ENCODE results near the gene KIF18B.

Gene KIF18B

DNA sequence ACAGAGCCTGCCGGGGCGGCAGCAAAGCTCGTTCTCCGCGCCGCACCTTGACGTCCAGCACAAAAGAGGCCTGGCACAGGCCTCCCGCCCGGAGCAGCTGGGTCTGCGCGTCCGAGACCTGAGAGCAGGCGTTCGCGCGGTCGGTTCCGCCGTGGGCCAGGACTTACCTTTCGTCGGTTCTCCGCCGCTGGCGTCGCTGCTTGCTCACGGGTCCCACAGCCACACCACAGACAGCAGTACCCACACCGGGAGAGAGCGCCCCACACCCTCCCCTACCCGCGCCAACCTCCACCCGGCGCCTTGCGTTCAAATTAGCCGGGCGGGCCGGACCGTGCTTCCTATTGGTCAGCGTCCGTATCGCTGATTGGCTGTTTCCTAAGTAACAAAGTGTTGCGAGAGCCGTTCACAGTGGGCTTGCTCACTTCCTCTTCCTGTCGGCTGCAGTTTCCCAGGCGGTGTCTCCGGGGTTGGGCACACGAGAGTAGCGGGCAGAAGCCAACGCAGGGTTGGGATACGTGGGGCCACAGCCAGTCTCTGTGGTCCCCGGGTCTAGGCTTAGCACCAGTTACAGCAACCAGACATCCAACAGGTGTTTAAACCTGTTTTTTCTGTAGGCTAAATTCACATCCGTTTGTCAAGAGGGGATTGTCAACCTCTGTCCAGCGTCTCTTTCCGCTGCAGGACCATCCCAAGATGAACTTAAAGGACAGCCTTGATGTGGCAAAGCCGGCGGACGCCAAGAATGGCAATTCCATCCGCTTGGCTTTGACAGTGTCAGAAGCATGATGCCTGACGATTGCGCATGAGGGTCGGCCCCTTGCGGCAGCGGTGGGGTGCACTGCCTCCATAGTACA lies at the start of gene KIF18B:
TSS of gene KIF18B (minus strand) at position 313 of the 854 bp plus-strand sequence. CDS start 11,429 bp downstream, outside the sequence.
- peak; percentile 93 for DNase-seq

DNA sequence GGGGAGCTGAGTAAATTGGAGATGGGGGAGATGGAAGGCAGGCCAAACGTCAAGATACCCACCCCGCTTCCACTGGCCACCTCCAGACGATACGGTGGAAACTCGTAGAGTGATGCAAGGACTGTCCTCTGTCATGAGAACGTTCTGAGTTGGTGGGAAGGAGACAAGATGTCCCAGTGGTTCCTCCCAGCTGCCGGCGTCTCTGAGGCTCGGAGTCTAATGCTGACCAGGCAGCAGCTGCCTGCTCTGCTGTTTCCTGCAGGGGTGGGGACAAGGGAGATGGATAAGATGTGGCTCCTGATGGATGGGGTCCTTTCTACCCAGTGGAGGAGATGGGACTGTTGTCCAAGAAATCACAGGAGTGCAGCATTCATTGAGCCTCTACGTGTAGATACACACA lies 48.7 kb upstream of the KIF18B start:
- no peak for DNase-seq

DNA sequence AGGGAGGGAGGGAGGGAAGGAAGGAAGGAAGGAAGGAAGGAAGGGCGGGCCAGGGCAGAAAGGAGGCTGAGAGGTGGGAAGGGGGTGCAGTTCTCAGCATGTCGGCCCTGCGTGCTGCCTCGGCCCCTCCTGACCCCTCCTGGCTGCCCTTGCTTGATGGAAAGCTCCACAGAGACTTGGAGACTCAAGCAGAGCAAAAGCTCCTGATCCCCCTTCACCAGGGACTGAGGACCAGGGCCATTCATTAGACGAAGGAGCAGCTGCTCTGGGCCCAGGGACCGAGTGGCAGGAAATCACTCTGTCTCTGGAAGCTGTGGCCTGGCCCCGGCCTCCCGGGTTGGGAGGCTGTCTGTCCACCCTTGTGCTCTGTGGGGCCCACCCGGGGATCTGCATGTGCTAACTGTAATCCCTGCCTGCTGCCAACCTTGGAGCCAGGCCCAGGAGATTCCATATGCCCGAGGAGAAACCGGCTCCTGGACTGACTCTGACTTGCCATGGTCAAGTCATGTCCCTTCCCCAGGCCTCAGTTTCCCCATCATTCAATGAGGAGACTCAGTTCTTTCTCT lies 47.9 kb upstream of the KIF18B start:
- no peak for DNase-seq

DNA sequence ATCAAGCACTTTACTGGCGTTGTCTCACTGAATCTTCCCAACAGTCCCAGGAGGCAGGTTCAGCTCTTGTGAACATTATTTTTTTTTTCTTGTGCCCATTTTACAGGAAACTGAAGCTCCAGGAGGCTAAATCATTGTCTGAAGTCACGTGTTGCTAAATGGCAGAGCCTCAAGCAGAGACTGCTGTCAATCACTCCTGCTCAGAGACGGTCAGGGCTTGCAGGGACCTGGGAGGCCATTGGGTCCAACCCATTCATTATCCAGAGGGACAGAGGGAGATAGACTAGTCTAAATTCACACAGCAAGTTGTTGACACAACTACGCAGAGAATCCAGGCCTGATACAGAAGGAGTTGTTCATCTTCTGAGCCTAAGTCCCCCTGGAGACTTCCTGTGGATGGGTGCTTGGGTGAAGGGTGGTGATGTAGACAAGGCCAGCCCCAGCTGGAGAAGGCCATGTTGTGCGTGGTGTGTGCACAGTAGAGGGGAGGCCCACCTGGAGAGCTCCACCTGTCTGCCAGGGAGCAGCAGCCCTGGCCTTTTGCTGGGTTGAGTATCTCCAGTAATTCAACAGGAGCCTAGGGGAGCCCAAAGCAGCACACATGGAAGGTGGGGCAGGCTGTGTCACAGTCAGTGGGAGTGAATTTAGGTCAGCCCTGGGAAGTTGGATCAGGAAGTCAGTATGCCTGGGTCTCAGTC lies 44.8 kb upstream of the KIF18B start:
- DNase-seq = no peak

DNA sequence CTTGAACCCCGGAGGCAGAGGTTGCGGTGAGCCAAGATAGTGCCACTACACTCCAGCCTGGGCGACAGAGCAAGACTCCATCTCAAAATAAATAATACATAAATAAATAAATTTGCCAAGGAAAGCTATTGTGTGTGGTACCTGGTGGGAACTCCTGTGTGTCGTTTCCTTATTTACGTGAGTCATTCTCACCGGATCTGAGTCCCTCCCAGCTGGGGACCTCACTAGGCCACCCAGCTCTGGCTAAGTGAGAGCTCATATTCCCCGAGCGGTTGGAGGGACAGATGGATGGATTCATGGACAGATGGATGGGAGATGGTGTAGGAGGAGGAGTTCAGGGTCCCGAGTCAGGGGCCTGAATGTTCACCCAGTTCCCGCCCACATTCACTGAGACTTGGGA lies 43.4 kb upstream of the KIF18B start:
- DNase-seq = no peak

DNA sequence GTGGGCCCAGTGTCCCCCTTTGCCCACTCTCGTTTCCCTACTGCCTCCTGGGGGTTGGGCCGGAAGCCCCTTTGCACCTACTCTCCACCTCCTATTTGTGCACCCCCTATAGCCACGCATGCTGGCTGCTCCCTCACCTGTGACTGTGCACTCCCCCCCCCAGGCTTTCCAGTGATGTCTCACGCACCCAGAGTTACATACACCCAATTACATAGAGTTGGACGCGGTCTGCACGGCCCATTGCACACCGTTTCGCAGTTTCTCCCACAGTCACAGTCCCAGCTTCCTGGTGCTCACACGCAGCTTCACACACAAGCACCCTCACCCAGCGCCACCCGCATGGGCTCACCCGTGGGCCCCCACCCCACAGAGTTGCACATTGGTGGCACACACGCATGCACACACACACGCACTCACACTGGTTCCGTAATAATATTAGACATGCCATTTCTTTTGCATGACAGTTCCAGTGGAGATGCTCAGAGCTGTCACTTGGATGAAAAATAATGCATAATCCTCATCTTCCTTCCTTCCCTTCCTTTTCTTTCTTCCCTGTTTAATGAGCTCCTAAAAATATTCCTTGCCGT lies 42.1 kb upstream of the KIF18B start:
- DNase-seq = no peak

DNA sequence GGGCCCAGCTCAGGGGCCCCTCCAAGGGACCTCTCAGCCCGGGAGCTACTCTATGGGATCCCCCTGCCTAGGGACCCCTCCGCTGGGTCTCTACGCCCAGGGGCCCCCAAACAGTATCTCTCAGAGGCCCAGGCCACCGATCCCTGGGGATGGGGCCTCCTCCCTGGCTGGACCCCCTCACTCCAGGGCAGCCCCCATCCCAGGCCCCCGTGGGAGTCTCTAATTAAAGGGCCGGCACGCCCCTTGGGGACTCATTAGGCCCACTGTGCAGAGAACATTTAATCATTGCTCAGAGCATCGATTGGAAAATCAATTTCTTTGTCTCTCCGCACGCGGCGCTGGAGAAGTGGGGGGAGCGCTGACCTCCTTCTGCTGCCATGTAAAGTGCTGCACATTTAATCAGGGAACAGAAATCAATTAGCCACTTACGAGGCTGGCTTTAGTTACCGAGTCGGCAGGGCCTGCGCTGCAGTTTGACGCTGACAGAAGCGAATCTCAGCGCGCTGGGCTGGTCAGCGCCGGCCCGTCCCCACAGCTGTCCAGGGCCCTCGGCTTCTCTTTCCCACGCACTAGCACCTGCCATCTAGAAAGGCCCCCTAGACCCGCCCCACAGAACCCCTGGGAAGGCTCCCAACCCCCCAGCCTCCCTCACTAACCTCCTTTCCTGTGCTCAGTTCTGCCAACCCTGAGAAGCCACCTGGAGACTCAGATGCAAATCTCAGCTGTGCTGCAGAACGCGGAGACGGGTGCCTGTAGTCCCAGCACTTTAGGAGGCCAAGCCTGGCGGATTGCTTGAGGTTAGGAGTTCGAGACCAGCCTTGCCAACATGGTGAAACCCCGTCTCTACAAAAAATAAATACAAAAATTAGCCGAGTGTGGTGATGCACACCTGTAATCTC lies 40.7 kb upstream of the KIF18B start:
- DNase-seq = peak; percentile 83

DNA sequence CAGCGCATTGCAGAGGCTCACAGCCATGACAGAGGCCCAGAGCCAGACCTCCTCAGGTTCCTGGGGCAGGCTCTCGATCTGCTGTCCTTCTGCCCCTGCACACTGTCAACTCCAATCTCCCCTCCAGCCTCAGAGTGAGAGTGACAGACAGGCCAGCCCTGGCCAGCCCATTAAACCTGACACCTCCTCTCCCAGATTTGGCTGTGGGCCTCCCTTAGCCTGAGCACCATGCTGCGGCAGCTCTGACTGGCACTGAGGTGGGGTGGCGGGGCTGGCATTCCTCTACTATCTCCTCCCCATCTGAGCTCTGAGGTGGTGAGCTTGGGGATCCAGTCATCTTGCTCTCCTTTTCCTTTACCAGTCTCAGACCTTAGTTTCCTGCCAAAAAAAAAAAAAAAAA lies 36.0 kb upstream of the KIF18B start:
- no peak for DNase-seq

DNA sequence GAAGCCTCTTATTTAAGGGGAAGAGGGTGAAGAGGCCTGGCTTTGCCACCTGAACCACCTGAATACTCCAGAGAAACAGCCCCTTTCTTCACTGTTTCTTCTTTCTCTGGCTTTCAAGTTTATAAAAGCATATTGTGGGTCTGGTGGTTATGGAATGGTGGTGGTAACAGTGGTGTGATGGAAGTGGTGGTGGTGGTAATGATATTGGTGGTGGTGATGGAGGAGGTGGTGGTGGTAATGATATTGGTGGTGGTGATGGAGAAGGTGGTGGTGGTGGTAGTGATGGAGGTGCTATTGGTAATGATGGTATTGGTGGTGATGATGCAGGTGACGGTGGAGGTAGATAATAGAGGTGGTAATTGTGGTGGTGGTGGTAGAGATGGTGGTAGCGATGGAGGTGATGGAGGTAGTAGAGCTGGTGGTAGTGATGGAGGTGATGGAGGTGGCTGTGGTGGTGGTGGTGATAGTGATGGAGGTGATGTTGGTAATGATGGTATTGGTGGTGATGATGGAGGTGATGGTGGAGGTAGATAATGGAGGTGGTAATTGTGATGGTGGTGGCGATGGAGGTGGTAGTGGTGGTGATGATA lies 34.6 kb upstream of the KIF18B start:
- no peak for DNase-seq

DNA sequence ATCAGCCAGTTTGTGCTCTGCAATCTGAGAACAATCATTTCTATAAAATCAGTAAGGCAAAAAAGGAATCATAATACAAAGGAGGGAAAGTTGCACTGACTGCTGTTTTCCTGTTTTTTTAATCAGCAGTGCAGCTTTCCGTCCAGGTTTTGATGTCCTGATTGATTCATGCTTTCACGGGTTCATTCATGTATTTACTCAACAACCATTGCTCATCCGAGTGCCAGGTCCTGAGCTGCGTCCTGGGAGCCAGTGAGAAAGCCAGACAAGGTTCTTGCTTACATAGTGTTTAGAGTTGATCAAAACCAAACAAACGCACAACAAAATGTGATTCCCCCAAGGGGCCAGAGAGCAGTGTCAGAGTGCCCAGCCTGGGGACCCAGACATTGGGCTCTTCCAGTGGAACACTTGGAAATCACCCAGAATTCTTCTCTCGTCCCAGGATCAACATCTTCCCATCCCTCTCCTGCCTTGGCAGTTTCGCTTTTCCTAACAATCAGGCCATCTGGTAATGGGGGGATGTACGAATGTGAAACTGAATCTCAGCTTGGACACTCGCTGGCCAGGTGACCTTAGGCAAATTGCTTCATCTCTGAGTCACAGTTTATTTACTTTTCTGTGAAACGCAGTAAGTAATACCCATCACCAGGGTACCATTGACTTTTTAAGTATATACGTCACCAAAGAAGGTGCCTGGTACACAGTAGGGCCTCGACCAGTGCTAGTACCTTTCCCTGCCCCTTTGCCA lies 33.8 kb upstream of the KIF18B start:
- no peak for DNase-seq

DNA sequence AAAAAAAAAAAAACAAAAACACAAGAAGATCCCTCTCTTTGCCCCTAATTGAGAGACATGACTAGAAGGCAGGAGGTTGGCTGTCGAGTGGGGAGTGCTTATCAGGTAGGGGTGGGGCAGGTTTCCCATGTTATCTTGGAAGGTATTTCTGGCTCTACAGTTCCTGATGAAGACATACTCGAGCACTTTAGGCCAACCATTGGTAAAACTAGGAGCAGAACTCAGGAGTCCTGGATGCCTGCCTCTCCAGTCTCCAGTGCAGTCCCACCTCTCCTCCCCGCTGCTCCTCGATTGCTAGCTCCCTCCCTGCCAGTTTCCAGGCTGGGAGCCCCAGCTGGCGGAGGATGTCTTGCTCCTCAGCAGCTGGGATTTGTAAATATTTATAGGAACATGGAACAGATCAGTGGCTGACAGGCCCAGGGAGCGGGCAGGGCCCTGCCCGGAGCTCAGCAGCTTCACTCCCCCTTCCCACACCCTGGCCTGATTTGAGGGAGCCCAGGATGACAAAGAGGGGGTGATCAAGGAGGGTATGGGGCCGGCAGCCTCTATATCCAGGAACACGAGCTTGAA lies 31.9 kb upstream of the KIF18B start:
- no peak for DNase-seq

DNA sequence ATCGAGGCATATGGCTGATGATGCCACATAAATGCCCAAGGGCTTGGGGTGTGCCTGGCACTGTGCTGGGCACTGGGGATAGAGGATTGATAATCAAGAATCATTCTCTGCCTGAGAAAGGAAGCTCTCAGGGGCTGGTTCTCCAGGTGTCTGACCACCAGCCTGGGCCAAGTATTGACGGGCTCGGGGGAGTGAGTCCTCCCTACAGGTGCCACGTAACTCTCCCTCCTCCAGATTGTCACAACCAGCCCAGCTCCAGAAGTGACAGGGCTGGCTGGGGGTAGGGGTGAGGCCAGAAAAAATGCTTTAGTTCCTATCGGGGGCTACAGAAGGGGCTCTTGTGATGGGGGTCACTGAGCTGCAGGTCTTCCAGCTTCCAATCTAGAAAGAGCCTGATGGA lies 31.2 kb upstream of the KIF18B start:
- DNase-seq = no peak

DNA sequence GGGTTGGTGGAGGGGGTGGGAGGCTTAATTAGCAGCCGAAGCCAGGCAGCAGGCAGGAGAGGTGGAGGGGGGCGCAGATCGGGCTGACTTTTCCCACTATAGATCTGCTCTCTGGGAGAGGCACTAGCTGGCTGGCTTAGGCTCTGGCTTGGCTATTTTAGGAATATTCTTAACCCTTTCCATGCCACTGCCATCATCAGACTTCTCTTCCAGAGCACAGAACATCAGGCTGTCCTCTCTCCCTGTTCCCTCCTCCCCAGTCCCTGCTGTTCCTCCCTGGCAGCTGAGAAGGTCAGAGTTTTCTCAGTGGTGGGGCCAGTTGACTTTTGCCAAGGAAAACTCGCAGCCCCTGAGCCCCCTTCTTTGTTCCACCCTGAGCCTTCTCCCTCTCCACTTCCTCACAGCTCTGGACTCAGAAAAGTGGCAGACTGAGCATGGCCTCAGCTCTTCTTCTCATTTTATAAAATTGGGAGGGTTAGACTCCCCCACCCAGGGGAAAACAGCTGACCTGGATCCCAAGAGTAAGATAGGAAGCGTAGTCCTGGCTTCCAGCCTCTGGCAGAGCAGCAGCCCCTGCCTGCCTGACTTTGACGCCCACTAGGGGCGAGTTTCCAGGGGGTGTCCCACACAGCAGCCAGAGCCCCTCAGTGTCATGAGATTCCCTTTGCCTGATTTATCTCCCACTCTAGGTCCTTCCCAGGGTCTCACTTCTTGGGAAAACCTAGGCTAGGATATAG lies 30.4 kb upstream of the KIF18B start:
- DNase-seq = no peak

DNA sequence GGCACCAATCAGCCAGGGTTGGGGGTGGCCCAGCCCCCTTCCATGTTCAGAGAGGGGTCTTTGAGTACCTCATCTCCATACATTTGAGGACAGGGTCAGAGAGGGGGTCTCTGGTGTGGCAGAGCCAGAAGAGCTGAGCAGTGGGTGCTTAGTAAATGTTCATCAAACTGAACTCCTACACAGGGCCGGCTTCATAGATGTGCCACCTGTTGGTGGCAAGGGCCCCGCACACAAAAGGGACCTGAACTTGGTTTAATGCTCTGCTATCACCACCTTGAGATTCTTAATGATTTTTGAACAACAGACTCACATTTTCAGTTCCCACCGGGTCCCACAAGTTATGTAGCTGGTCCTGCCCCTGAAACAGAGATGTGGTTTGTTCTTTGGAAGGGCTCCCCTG lies 29.5 kb upstream of the KIF18B start:
- no peak for DNase-seq

DNA sequence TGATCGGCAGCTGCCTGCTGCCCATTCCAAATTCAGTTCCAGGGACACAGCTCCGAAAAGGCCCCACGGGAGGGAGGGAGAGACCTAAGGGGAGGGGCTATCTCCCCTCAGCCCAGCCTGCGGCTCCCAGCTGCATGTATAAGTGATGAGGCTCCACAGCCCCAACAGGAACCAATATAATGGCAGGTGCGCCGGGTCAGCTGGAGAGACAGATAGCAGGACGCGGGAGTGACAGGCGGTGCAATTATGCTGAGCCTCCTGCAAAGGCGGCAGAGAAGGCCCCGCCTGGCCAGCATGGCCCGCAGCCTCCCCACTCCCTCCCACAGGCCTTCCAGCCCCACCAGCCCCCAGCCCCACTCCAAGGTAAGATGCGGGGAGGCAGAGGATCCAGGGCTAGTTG lies 28.6 kb upstream of the KIF18B start:
- no peak for DNase-seq

DNA sequence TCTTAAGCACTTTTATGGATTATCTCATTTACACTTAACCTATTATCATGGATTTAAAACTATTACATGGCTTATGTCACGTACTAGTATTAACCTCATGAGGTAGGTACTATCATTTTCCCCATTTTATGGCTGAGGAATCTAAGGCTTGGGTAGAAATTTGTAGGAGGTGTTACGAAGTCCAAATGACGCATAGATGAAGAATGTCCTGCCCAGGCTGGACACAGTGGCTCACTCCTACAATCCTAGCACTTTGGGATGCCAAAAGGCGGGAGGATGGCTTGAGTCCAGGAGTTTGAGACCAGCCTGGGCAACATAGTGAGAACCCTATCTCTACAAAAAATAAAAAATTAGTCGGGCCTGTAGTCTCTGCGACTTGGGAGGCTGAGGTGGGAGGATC lies 25.4 kb upstream of the KIF18B start:
- DNase-seq = no peak

DNA sequence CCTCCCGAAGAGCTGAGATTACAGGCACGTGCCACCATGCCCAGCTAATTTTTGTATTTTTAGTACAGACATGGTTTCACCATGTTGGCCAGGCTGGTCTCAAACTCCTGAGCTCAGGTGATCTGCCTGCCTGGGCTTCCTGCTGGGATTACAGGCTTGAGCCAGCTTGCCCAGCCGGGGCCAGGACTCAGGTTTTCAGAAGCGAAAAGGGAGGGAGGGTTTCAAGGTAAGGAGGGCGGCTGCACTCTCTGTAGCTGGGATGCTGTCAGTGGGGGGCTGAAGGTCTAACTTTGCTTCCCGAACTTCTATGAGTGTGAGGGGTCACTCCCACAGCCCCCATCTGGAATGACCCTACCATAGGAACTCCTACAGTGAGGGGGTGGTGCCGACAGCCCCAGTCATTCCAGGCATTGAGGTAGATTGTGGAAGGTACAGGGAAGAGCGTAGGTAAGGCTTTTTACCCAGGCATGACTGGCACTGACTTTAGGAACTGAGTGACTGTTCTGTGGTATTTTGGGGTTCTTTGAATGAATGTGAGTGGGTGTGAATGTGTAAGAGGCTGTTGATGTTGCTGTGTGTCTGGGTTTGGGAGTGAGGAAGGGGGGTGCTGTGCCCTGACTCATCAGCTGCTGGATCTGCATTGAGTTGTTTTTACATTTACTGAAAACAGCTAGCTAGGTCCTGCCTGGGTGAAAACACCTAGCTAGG lies 24.4 kb upstream of the KIF18B start:
- no peak for DNase-seq

DNA sequence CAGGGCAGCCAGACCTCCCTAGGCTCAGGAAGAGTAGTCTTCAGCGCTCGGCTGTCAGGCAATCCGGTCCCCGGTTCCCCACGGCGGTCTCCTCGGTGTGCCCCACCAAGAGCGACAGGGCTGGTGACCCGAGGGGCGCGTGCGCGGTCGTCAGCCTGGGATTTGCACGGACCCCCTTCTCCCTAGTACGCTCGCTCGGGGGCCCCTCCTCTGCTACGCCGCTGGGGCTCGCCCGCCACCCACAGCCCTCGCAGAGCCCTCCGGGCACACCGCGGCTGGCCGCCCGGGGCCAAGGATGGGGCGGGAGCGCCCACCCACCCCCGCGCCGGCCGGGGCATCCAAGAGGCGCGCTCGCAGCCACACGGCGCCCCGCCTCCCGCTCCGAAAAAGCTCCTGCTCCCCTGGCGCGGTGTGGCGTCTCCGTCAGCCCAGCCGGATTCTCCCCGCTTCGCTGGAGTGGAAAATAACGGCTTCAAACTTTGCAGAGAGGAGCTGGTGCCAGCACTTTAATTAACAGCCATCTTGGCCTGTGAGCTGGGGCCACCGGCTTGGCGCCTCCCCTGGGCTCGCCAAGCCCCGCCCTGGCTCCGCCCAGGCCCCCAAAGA lies 22.7 kb upstream of the KIF18B start:
- DNase-seq = peak; percentile 65

DNA sequence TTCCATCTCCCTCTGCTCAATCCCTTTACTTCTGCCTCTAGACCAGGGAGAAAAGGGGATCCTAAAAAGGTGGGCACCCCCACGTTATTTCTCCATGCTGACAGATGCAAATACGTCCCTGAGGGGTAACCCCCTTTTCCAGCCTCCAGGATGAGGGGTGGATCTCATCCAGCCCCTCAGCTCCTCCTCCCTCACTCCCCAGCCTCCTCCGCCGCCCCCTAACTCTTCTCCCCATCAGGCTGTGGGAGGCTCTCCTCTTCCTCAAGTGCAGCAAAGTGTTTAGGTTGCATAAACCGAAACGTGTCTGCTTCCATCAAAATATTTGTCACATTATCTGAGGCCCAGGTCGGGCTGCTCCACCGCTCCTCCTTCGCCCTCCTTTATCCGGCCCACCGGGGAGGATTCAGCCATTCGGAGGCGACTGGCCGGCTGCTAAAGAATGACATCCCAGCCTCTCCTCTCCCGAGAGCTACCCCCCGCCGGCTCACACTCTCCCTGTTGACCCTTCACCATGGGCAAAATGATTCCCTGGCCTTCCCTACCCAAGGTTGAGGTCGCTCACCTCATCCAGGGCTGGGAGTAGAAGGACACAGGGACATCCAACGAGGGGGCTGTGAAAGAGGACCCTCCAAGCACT lies 21.7 kb upstream of the KIF18B start:
- DNase-seq = no peak
